T-cell (primary cell): Measurements from ENCODE around the gene HSF2BP. TPM values are rescaled to one million over a fixed set of nuclear protein-coding genes. Genes with fewer than 3 reads are reported as not detected.

ENCODE experiments used
- ATAC-seq, 4 experiments: fragments of 200-7000 bp in 3 of 4; fragments of 150-1000 bp in 1 of 4; cut with Tn5 transposase; replicated peaks in 1 of 4; 1 replicate in 3 of 4; 2 replicates in 1 of 4; pipeline ENCODE4 v1.10.0; 2021; ENCODE audit warnings: moderate library complexity in 3 of 4, mild to moderate bottlenecking in 2 of 4, moderate number of reproducible peaks in 1 of 4
- CTCF ChIA-PET, 2 donors: fragments of 300-600 bp; sonication (Branson Sonifier 250); formaldehyde crosslinking; loops; one replicate each; lab custom pipeline; 2022; ENCODE audit warnings: antibody characterized with exemption in 2 of 2; lab: Charles Lee
- POLR2A ChIA-PET, 2 donors: fragments of 300-600 bp; sonication (Branson Sonifier 250); formaldehyde crosslinking; loops; one replicate each; lab custom pipeline; 2022; ENCODE audit warnings: antibody characterized with exemption in 2 of 2; lab: Charles Lee
- DNase-seq, 35 experiments: peaks; one replicate each; pipeline versions ENCODE4 v3.0.0 to v3.0.0-alpha.2; 2013 to 2023
- H3K27ac ChIP-seq: one replicate; pipeline ENCODE4 v1.5.1; 2013; ENCODE audit warnings: low read length
- H3K27me3 ChIP-seq, 2 experiments: replicated peaks in 1 of 2; 1 replicate in 1 of 2; 2 replicates in 1 of 2; pipeline versions ENCODE4 v1.6.1 to v1.7.0; 2013; ENCODE audit warnings: low read length in 1 of 2, mixed read lengths in 1 of 2; ENCODE audit not compliant: control insufficient read depth in 2 of 2, insufficient read depth in 2 of 2; ENCODE audit errors: extremely low read depth in 1 of 2
- H3K36me3 ChIP-seq, 2 donors: 1 replicate in 1 of 2; 2 replicates in 1 of 2; pipeline versions ENCODE4 v1.6.1 to v1.7.0; 2013; ENCODE audit warnings: low read length in 1 of 2; ENCODE audit not compliant: control insufficient read depth in 2 of 2, insufficient read depth in 1 of 2; ENCODE audit errors: extremely low read depth in 1 of 2
- H3K4me1 ChIP-seq, 2 experiments: 1 replicate in 1 of 2; 2 replicates in 1 of 2; pipeline versions ENCODE4 v1.6.1 to v1.7.0; 2013; ENCODE audit warnings: low read length in 2 of 2, mixed read lengths in 1 of 2; ENCODE audit not compliant: insufficient read depth in 2 of 2, control insufficient read depth in 1 of 2; ENCODE audit errors: extremely low read depth in 1 of 2
- H3K4me3 ChIP-seq, 2 donors: 1 replicate in 1 of 2; 2 replicates in 1 of 2; pipeline versions ENCODE4 v1.5.1 to v1.7.0; 2013; ENCODE audit warnings: mild to moderate bottlenecking in 2 of 2, low read length in 1 of 2, moderate library complexity in 1 of 2; ENCODE audit not compliant: control insufficient read depth in 1 of 2; ENCODE audit errors: extremely low read depth in 1 of 2
- H3K9me3 ChIP-seq: 2 replicates; pipeline ENCODE4 v1.7.0; 2013
- H3K27ac Mint-ChIP-seq, 2 donors: one replicate each; pipeline ENCODE4 v1.8.0; 2020 to 2021; ENCODE audit warnings: mild to moderate bottlenecking in 2 of 2, mixed read lengths in 2 of 2
- H3K27me3 Mint-ChIP-seq, 2 donors: one replicate each; pipeline ENCODE4 v1.8.0; 2021 to 2022; ENCODE audit warnings: mixed read lengths in 2 of 2
- H3K36me3 Mint-ChIP-seq: one replicate; pipeline ENCODE4 v1.8.0; 2021; ENCODE audit warnings: mixed read lengths
- H3K4me1 Mint-ChIP-seq, 3 donors: one replicate each; pipeline ENCODE4 v1.8.0; 2020 to 2022; ENCODE audit warnings: mixed read lengths in 3 of 3, mild to moderate bottlenecking in 1 of 3
- H3K4me3 Mint-ChIP-seq, 3 donors: one replicate each; pipeline ENCODE4 v1.8.0; 2020 to 2022; ENCODE audit warnings: mild to moderate bottlenecking in 3 of 3, mixed read lengths in 3 of 3, moderate library complexity in 3 of 3
- H3K9me3 Mint-ChIP-seq, 3 donors: one replicate each; pipeline ENCODE4 v1.8.0; 2020 to 2022; ENCODE audit warnings: mixed read lengths in 3 of 3
- WGBS: methylation state at CpG from one replicate; pipeline ENCODE4 v1.1.5; 2013; ENCODE audit warnings: missing lambda C conversion rate; ENCODE audit not compliant: insufficient coverage; 5-methylcytosine and 5-hydroxymethylcytosine counted together
- total RNA-seq, 35 experiments: library from RNA in 6 of 35; stranded (reverse) in 6 of 35; fragments of 120-200 nt in 1 of 35; gene quantifications; one replicate each; pipeline versions ENCODE4 v1.2.1 to v1.2.4 and lab custom pipeline; 2013 to 2026

The HSF2BP gene
- total RNA-seq, 5 donors from 2014 or later (not counting 1 experiment from before 2014, with no cell fraction given) = 0.60 to 2.2 (median 0.80) TPM

GRCh38 chr21:43665879-43666278, 6.6 kb upstream of the HSF2BP start:
- no peaks in the 10 kb centered on the region for H3K27me3 Mint-ChIP-seq
- H3K27ac Mint-ChIP-seq = no peak overlapping the region
- peaks cover 5 to 59% of the 10 kb centered on the region in 2 donors for H3K36me3 ChIP-seq
- ChIA-PET POLR2A (no interaction called here), CTCF (no interaction called here)
- ATAC-seq (no peak), DNase-seq (no peak)
- no peak overlapping the region for H3K4me3 Mint-ChIP-seq
- WGBS = 85% methylated on average over 4 of the region's 4 CpGs
- no peak overlapping the region for H3K27ac ChIP-seq
- H3K36me3 Mint-ChIP-seq = peaks cover 29% of the 10 kb centered on the region
- H3K4me1 ChIP-seq = peaks cover 12 to 45% of the 10 kb centered on the region in 2 experiments
- no peaks in the 10 kb centered on the region for H3K9me3 ChIP-seq
- H3K9me3 Mint-ChIP-seq = no peaks in the 10 kb centered on the region
- H3K4me1 Mint-ChIP-seq = peaks cover 46 to 67% (median 54%) of the 10 kb centered on the region in 3 donors
- no peak overlapping the region for H3K4me3 ChIP-seq
- H3K27me3 ChIP-seq = no peaks in the 10 kb centered on the region

- no peak overlapping the region for H3K27ac Mint-ChIP-seq
- Histone ChIP-seq H3K4me1 (peaks cover 13 to 51% of the 10 kb centered on the region in 2 experiments), H3K9me3 (no peaks in the 10 kb centered on the region), H3K4me3 (no peak overlapping the region), H3K27ac (no peak overlapping the region), H3K27me3 (no peaks in the 10 kb centered on the region), H3K36me3 (peaks cover 5 to 45% of the 10 kb centered on the region in 2 donors)
- H3K9me3 Mint-ChIP-seq = no peaks in the 10 kb centered on the region
- ChIA-PET CTCF (no interaction called here), POLR2A (no interaction called here)
- peaks cover 58 to 66% (median 63%) of the 10 kb centered on the region in 3 donors for H3K4me1 Mint-ChIP-seq
- no peak for DNase-seq
- H3K4me3 Mint-ChIP-seq = no peak overlapping the region
- 44% methylated on average over 3 of the region's 4 CpGs for WGBS
- no peaks in the 10 kb centered on the region for H3K27me3 Mint-ChIP-seq
- ATAC-seq = no peak
- H3K36me3 Mint-ChIP-seq = peaks cover 21% of the 10 kb centered on the region
Observed at GRCh38 chr21:43664358-43664757, 5.1 kb upstream of the HSF2BP start.

DNA sequence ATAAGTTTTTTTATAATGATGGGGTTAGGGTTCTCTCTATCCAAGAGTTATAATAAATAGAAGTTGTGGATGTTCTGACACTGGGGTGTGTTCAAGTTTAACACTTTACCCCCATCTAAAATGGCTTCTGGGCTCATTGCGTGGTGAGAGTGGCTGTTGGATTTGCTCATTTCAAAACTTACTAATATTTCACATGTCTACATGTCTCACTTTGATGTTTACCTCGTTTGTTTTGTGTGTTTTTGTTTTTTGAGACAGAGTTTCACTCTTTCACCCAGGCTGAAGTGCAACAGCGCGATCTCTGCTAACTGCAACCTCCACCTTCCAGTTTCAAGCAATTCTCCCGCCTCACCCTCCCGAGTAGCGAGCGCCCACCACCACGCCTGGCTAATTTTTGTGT, 3.7 kb upstream of the HSF2BP start:
- 80% methylated on average over 1 of the region's 9 CpGs for WGBS
- Histone ChIP-seq H3K27ac (no peak overlapping the region), H3K27me3 (no peaks in the 10 kb centered on the region), H3K4me1 (peaks cover 13 to 64% of the 10 kb centered on the region in 2 experiments), H3K4me3 (no peak overlapping the region), H3K36me3 (peaks cover 5 to 40% of the 10 kb centered on the region in 2 donors), H3K9me3 (no peaks in the 10 kb centered on the region)
- DNase-seq (no peak), ATAC-seq (no peak)
- Mint-ChIP-seq H3K27me3 (no peaks in the 10 kb centered on the region), H3K4me3 (no peak overlapping the region), H3K36me3 (peaks cover 21% of the 10 kb centered on the region), H3K27ac (peak overlapping the region in 1 of 2 donors; percentile 32), H3K4me1 (peaks cover 58 to 70% (median 64%) of the 10 kb centered on the region in 3 donors), H3K9me3 (no peaks in the 10 kb centered on the region)
- ChIA-PET POLR2A (no interaction called here), CTCF (no interaction called here)

DNA sequence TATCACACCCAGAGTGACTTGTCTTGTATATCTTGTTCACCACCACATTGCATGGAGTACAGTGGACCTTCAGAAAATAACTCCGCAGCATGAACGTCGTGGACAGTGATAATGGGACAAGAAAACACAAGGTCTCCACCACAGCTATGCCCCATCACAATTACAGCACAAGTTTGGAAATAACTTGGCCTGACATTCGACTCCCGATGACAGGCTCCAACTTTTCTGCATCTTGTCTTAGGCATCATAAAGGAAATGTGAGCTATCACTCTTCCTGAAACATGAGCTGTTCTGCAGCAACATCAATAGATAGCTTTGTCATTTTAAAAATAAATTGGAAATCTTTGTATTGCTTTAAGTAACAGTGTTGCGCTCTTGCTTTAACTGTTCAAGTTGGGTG, 3.0 kb upstream of the HSF2BP start:
- ChIA-PET CTCF (interaction anchor here in 1 of 2 donors (0.5 kb wide), 1 partner anchor 61 kb away, joined by 3 read pairs; no protein-coding TSS in a partner anchor), POLR2A (no interaction called here)
- Histone ChIP-seq H3K27ac (no peak overlapping the region), H3K27me3 (no peaks in the 10 kb centered on the region), H3K4me3 (no peak overlapping the region), H3K4me1 (peaks cover 13 to 67% of the 10 kb centered on the region in 2 experiments), H3K9me3 (no peaks in the 10 kb centered on the region), H3K36me3 (peaks cover 5 to 40% of the 10 kb centered on the region in 2 donors)
- 96% methylated on average over 4 of the region's 6 CpGs for WGBS
- Mint-ChIP-seq H3K27me3 (no peaks in the 10 kb centered on the region), H3K36me3 (peaks cover 21% of the 10 kb centered on the region), H3K4me1 (peaks cover 52 to 69% (median 64%) of the 10 kb centered on the region in 3 donors), H3K4me3 (peak overlapping the region in 1 of 3 donors; percentile 87), H3K9me3 (no peaks in the 10 kb centered on the region), H3K27ac (no peak overlapping the region)
- DNase-seq (no peak), ATAC-seq (no peak)

GRCh38 chr21:43658769-43659135, 536 bp downstream of the HSF2BP start:
- H3K27ac ChIP-seq = peak overlapping the region; percentile 87
- ATAC-seq = no peak

DNA sequence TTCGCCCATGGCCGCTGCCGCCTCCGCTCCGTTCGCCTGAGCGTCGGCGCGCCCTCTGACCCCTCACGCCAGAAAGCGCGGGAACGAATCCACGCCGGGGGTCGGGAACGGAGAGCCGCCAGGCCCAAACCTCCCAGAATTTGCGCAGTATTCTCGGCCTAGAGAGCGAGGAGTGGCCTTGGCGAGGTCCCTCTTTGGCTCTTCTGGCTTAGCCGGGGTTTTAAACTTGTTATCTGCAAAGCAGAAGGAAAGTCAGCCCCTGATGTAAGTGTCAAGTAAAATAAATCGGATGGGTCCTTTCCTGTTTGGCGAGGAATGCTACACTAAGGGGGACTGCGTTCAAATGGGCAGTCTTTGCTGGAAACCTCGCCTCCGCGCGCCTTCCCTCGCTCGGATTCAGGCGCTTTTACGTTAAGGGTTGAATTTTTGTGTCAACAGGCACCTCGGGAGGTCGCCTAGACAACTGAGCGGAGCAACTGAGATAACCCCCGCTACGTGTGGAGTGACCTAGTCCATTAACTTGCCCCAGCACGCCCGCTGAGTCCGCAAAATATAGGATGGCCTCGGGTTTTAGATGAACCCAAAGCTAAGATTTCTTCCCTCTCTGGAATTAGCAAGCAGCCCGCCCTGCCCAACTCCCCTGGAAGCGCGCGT, 1.1 kb downstream of the HSF2BP start:
- DNase-seq (no peak), ATAC-seq (no peak)
- Histone ChIP-seq H3K4me1 (peaks cover 13 to 44% of the 10 kb centered on the region in 2 experiments), H3K27ac (no peak overlapping the region), H3K9me3 (no peaks in the 10 kb centered on the region), H3K36me3 (peaks cover 5 to 16% of the 10 kb centered on the region in 2 donors), H3K27me3 (no peaks in the 10 kb centered on the region), H3K4me3 (no peak overlapping the region)
- H3K27me3 Mint-ChIP-seq = no peaks in the 10 kb centered on the region
- peak overlapping the region in 1 of 3 donors; percentile 56 for H3K4me3 Mint-ChIP-seq
- H3K4me1 Mint-ChIP-seq = peaks cover 42 to 49% (median 42%) of the 10 kb centered on the region in 3 donors
- H3K36me3 Mint-ChIP-seq = no peaks in the 10 kb centered on the region
- ChIA-PET POLR2A (no interaction called here), CTCF (interaction anchor here in 1 of 2 donors (0.9 kb wide), 1 partner anchor 13 kb away, joined by 3 read pairs; no protein-coding TSS in a partner anchor)
- no peaks in the 10 kb centered on the region for H3K9me3 Mint-ChIP-seq
- WGBS = 98% methylated on average over 42 of the region's 48 CpGs
- no peak overlapping the region for H3K27ac Mint-ChIP-seq

More at GRCh38 chr21:43658769-43659135, 536 bp downstream of the HSF2BP start:
- Histone ChIP-seq H3K9me3 (no peaks in the 10 kb centered on the region), H3K27me3 (no peaks in the 10 kb centered on the region), H3K4me1 (peaks cover 13 to 49% of the 10 kb centered on the region in 2 experiments), H3K4me3 (peak overlapping the region in 1 of 2 donors; percentile 48), H3K36me3 (peaks cover 5 to 17% of the 10 kb centered on the region in 2 donors)
- Mint-ChIP-seq H3K36me3 (peaks cover under 1% of the 10 kb centered on the region), H3K9me3 (no peaks in the 10 kb centered on the region), H3K4me3 (peak overlapping the region; percentile 72 to 87 (median 79)), H3K4me1 (peaks cover 42 to 49% (median 44%) of the 10 kb centered on the region in 3 donors), H3K27ac (peak overlapping the region; percentile 91), H3K27me3 (no peaks in the 10 kb centered on the region)
- ChIA-PET POLR2A (no interaction called here), CTCF (interaction anchor here in 1 of 2 donors (0.9 kb wide), 1 partner anchor 13 kb away, joined by 3 read pairs; no protein-coding TSS in a partner anchor)
- 90% methylated on average over 22 of the region's 23 CpGs for WGBS
- DNase-seq = peak in 1 of 35 experiments; percentile 4
